GM21447 (cell line): Measurements from ENCODE around the gene OR56B4.
"Not testable (repeated sequence)": the region's sequence is repeated elsewhere in the genome, so short reads cannot be mapped to it uniquely, and the experiment has no call there.

Experiments
- ATAC-seq: cut with Tn5 transposase; IDR thresholded peaks from one replicate; pipeline ENCODE4 v1.9.1; 2021; ENCODE audit not compliant: unreplicated experiment

The OR56B4 gene

DNA sequence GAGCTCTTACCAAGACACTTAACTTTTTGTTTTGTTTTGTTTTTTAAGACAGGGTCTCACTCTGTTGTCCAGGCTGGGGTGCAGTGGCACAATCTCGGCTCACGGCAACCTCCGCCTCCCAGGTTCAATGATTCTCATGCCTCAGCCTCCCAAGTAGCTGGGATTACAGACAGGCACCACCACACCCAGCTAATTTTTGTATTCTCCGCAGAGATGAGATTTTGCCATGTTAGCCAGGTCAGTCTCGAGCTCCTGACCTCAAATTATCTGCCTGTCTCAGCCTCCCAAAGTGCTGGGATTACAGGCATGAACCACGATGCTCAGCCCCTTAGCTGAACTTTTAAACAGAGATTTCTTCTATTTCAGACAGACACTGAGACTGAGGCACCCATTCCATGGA lies at the start of gene OR56B4:
TSS of gene OR56B4 (plus strand) at position 301 of the 400 bp plus-strand sequence. CDS start at position 396, 95 bp downstream.
- not testable (repeated sequence) for ATAC-seq

- ATAC-seq = no peak
These were observed 46.0 kb upstream of the OR56B4 start for GRCh38 chr11:6061475-6061874.

DNA sequence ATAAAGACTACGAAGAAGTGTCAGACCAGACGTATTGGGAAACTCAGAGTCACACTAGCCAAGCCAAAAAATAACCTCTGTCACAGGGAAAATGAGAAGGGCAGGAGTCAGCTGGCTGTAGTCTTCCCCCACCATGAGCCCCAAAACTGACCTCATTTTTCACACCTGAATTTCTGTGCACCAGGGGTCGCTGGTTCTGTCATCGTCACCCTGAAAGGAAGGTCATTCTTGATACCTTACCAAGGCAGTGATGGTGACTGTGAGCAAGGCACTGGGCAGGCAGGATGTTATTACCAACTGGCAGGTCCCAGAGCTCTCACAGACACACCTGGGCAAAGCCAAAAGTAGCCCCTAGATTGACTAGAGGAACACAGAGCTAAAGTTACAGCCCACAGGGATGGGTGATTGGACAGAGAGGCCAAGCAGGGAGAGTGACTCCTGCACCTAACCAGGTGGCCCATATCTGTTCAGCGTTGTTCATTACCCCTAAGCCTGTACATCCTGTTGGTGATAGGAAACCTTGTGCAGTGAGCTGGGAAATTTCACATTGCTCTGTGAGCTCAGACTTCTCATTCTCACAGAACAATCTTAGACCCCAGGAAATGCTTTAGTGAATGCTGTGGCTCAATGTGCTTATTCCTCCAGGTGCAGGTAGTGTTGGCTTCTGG lies 44.7 kb upstream of the OR56B4 start:
- ATAC-seq = no peak

- ATAC-seq = no peak
These were observed 40.0 kb upstream of the OR56B4 start for GRCh38 chr11:6067502-6067901.

- not testable (repeated sequence) for ATAC-seq
These were observed 31.0 kb upstream of the OR56B4 start for GRCh38 chr11:6076443-6076842.

DNA sequence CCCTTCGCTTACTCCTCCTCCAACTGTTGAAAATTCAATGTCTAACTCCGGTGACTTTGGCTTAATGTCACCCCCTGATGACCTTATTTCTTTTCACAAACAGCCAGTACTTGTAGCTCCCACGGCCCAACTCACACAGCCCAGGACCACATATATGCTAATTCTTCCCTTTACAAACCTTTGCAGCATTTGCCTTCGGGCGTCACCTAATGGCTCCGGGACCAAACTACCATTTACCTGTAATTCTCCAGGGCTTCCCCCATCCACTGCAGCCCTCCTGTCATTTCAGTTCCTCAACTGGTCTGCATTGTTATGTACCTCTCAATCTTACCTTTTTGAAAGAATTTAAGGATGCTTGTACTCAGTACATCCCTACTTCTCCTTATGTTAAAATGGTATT lies 29.8 kb upstream of the OR56B4 start:
- ATAC-seq = no peak

GRCh38 chr11:6079463-6079862 lies 28.0 kb upstream of the OR56B4 start:
- ATAC-seq = no peak

- ATAC-seq = no peak
These were observed 24.4 kb upstream of the OR56B4 start for GRCh38 chr11:6083129-6083528.

DNA sequence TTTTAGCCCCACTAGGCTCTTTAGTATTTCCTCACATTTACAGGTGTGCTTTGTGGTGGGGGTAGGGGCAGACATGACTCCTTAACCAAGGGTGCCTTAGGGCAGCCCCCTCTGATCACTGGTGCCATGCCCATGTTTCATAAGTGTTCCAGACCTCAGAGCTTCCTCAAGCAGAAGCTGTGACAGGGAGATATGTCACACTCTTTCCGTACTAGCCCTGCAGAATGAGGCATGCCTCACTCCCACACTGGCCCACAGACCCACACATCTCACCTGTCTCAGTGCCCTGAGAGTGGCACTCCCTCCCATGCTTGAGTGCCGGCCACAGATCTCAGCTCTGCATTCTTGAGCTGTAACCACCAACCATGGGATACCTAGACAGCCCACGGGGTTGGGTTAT lies 22.9 kb upstream of the OR56B4 start:
- no peak for ATAC-seq

DNA sequence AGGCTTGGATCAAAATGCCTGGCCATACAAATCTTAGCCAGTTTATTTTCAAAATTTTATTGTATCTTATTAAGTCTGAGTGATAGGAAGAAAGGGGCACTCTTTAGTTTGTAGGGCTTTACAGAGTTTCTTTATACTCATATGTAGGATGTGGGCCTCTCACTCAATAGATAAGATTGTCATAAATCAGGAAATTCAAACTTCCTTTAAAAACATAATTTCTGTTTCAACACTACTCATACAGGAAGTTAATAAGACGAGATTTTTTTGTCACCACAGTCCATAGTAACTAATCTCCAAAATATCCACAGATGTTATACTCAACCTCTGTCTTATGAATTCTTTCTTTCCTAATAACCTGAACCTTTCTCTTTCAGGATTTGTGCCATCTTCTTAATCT lies 13.3 kb upstream of the OR56B4 start:
- ATAC-seq = no peak

GRCh38 chr11:6095798-6096197 lies 11.7 kb upstream of the OR56B4 start:
- ATAC-seq = no peak

DNA sequence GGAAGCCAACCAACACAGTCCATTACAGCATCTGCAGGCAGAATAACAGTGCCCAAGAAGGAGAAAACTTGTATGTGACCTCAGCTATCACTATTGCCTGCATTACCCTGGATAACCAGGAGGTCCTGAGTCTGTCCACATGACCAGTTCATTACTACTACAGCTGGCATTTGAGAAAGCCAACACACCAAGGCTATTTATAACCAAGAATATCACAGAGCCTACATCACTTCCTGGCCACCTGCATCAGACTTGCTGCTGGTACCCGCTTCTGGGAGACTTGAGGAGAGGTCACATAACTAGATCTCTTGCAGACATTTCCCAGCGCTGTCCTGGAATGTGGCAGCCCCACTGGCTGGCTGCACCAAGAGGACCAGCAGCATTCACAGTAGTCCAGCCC lies 11.1 kb upstream of the OR56B4 start:
- ATAC-seq = no peak

- ATAC-seq = no peak
These were observed 7.9 kb upstream of the OR56B4 start for GRCh38 chr11:6099577-6099976.

DNA sequence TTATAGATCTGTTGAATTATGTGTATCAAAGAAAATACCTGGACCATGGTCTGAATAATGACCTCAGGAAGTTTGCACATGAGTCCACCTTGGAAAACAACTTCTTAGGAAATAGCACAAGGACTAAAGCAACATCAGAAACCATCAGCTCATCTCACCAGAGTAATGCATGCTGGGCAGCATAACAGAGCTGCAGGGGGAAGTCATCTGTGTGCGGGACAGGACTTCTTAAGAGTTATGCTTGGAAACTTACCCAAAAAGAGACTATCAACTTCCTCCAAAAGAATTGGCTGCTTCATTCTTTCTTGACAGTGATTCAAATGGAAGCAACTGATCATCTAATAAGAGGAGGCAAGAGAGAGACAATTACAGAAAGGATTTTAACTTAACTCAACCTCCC lies 2.5 kb downstream of the OR56B4 start:
- ATAC-seq = no peak

GRCh38 chr11:6111673-6112072 lies 4.2 kb downstream of the OR56B4 start:
- ATAC-seq = no peak

- ATAC-seq = no peak
These were observed 9.2 kb downstream of the OR56B4 start for GRCh38 chr11:6116638-6117037.

- ATAC-seq = no peak
These were observed 16.8 kb downstream of the OR56B4 start for GRCh38 chr11:6124245-6124644.

DNA sequence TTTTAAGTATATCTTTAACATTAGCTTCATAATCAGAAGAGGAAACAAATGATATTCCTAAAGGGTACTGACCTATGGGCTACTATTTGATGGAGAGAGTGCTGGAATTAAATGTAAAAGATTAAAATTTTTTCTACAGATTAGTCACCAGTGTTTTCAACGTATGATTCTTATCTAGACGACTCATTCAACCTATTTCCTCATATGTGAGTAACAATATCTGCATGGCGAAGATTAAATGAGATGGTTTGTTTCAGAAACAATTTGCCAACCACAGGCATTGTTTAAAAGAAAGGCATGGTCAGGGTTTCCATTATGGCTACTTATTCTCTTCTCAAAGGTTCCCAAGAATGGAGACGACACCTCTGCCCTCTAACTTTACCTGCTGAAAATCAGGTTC lies 20.4 kb downstream of the OR56B4 start:
- ATAC-seq = no peak

DNA sequence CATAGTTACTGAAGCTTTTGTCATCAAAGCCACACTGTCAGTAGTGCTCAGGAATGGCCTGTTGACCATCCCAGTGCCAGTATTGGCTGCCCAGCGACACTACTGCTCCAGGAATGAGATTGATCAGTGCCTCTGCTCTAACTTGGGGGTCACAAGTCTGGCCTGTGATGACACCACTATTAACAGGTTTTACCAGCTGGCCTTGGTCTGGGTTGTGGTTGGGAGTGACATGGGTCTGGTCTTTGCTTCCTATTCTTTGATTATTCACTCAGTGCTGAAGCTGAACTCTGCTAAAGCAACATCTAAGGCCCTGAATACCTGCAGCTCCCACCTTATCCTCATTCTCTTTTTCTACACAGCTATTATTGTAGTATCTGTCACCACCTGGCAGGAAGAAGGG lies 21.5 kb downstream of the OR56B4 start:
- no peak for ATAC-seq

DNA sequence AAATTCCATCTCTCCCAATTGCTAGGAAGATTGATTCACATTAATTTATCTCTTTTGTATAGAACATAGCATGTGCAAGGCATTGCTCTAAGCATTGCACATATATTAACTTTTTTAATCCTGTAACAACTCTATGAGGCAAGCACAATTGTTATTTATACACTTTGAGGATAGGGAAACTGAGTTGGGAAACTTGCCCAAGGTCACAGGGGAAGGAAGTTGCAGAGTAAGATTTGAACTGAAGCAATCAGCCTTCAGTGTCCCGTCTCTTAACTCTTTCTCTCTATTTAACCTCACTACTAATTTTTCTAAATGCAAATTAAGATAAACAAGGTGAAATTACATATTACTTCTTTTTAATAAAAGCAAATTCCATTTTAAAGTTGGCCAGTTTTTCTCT lies 22.2 kb downstream of the OR56B4 start:
- ATAC-seq = no peak

DNA sequence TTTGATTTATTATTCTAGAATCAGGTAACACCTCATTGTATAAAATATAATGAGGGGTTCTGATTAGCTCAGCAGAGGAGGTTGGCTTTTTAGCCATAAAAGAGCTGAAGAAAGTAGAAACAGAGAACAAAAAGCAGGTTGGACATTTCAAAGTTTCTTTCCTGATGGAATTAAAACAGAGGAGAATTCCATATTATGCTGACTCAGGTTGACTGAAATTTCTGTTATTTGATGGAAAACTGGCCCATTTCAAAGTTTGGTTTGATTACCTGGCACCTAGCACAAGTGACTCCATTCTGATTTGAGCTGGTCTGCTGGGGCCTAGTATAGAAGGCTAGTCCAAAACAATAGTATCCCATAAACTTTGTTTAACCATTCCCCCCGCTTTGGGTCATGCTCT lies 24.9 kb downstream of the OR56B4 start:
- no peak for ATAC-seq

DNA sequence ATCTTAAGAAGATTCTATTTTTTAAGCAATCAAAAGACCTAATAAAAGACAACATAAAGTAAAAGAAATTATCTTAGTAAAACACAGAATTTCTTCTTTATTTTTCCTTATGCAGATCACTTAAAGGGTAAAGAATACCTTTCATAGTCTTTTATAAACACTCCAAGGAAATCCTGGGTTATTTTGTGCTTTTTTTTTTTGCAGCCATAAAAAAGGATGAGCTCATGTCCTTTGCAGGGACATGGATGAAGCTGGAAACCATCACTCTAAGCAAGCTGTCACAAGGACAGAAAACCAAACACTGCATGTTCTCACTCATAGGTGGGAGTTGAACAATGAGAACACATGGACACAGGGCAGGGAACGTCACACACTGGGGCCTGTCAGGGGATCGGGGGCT lies 28.5 kb downstream of the OR56B4 start:
- ATAC-seq = not testable (repeated sequence)

DNA sequence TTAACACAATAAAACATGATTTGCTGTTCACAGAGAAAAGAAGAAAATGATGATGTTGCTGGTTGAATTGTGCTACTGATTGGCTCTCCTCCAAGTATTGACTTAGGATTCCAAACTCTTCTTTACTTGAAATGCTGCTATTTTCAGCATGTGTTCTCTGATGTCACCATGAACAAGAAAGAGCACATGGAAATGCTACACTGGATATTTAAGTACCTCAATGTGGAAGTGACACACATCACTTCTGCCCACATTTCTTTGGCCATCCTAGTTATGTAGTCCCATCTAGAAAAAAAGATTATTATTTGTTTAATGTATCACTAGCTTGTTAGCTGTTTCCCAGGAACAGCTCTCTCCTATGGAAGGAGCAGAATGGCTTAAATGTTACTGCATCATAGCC lies 35.5 kb downstream of the OR56B4 start:
- ATAC-seq = no peak
